ENCODE data around the gene CRELD2. TPM values are rescaled to one million over a fixed set of nuclear protein-coding genes. Genes with fewer than 3 reads are reported as not detected.

Gene CRELD2
- total and polyA plus RNA-seq, 2 of the 13 experiments (the other 11 are each of a cell fraction or from before 2014, with no cell fraction given) = 17.2 to 44.7 TPM

GRCh38 chr22:49960159-49961004, 41.9 kb downstream of the CRELD2 start, which contains the start of gene PIM3 (continued):
- TF ChIP-seq PREB (CRISPR knock-in tag; IDR thresholded peaks at IDR 0.05) (no peak), BRCA1 (CRISPR knock-in tag; IDR thresholded peaks at IDR 0.05) (no peak), SUZ12 (IDR thresholded peaks at IDR 0.05; ENCODE audit: low read depth, low read length) (no peak), SMAD3 (CRISPR knock-in tag; IDR thresholded peaks at IDR 0.05) (no peak), FUBP1 (CRISPR knock-in tag; IDR thresholded peaks at IDR 0.05; ENCODE audit: borderline replicate concordance) (no peak), CREM (IDR thresholded peaks at IDR 0.05) (no peak), CREM (CRISPR knock-in tag; IDR thresholded peaks at IDR 0.05) (no peak)
- TF ChIP-seq, protein P1, sequence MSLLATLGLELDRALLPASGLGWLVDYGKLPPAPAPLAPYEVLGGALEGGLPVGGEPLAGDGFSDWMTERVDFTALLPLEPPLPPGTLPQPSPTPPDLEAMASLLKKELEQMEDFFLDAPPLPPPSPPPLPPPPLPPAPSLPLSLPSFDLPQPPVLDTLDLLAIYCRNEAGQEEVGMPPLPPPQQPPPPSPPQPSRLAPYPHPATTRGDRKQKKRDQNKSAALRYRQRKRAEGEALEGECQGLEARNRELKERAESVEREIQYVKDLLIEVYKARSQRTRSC (CRISPR knock-in tag; IDR thresholded peaks at IDR 0.05; ENCODE audit: low read depth) = no peak; the same call in 1 of the 2 replicates

Data from HepG2 (cell line).